Glomerular visceral epithelial cell (primary cell): ENCODE data around the gene DNAJB12.
A peak's percentile ranks its signal among the peaks of the same experiment; 100 is the strongest.
"Not testable (repeated sequence)": the region's sequence is repeated elsewhere in the genome, so short reads cannot be mapped to it uniquely, and the experiment has no call there.

Experiments used
- DNase-seq: peaks from one replicate; pipeline ENCODE4 v3.0.0-alpha.2; 2016; ENCODE audit errors: extremely low spot score

DNAJB12 gene

DNA sequence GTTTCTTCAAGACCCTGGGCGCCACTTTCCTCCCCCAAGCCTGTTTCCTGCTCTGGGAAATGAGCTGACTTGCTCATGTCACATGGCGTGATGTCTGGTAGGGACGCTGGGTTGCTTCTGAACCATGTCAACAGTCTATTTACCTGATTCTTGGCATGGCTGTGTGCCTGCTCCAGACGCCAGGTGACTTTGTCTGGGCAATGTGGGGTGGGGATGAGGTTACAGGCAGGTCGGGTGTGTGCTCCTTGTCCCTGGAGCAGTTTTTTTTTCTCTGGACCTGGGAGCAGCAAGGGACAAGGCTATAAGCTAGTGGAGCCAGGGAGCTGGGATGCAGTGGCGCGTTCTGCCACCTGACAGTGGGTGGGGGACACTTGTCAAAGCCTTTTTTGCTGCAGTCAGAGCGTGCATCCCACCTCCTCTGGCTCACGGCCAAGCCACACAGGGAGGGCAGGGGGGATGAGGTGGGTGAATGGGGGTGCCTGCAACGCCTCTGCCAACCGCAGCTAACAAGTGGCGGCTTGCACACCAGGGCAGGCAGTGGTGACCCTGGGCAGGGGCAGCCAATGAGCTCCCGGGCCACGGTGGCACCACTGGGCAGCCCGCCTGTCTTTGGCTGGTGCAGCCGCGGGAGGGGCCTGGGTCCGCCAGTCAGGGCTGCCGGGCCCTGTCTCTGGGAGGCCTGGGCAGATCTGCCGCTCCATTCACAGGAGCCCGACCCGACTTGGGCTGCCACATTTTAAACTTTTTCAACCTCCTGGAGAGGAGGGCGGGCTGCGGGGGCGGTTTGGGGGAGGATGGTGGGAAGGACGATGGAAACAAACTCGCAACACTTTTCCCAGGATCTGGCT, 22.9 kb downstream of the DNAJB12 start:
- DNase-seq: peak; percentile 98

DNA sequence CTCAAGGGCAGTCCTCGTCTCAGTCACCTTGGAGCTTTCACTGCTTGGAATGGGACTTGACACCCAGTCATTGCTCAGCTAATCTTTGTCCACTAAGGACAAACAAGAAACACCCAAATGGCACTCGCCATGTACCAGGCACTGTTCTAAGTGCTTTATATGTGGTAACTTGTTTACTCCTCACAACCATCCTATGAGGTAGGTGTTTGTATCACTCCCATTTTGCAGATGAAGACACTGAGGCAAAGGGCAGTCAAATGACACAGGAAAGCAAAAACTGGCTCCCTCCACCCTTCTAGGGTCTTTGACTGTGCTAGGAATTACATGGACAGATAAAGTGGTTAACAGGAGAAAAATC, 24.7 kb downstream of the DNAJB12 start:
- no peak for DNase-seq

DNA sequence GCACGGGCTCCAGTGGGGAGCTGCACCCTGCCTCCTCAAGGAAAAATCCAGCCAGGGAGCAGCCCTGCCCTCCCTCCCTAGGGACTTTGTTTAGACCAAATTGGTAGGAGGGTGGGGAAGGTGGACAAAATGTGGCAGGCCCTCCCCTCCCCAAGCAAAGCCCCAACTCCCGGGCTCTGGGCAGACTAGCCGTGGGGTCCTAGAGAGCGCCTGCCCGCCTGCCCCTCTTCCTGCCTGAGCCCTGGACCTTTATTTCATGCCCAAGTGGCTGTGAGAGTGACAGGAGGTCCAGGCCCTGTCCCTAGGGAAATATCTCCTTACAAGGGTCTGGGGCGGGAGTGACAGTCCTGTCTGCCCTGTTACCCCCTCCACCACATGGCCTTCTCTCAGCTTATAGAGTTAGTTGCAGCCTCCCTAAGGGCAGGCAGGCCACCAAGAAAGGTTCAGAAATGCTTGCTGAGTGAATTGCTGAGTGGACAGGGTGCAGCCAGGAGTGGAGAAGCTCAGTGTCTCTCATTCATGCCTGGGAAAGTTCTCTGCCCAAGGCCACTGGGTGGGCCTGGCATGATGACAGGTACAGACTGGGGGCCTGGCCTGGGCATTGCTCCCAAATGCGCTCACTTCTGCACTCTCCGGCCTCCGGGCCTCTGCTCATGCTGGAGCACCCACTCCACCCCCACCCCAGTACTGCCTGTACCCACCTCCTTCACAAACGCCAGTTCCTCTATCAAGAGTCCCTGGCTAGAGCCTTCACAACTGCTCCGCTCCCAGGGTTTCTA, 25.2 kb downstream of the DNAJB12 start:
- DNase-seq: no peak

DNA sequence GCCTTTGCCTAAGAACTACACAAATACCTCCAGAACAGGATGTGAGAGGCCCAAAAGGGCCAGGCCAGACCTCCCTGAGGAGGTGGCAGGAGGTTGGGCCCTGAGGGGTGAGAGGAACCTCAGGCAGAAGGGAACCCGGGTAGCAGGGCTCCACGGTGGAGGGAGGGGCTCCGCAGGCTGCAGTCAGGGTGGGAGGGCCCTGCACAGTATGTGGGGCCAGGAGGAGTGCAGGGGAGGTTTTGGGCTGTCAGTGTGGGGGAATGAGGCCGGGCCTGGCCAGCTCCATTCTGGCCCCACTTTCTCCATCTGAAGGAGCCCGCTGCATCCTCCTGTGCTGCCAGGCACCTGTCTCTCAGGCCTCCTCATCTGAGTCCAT, 25.9 kb downstream of the DNAJB12 start:
- no peak for DNase-seq

DNA sequence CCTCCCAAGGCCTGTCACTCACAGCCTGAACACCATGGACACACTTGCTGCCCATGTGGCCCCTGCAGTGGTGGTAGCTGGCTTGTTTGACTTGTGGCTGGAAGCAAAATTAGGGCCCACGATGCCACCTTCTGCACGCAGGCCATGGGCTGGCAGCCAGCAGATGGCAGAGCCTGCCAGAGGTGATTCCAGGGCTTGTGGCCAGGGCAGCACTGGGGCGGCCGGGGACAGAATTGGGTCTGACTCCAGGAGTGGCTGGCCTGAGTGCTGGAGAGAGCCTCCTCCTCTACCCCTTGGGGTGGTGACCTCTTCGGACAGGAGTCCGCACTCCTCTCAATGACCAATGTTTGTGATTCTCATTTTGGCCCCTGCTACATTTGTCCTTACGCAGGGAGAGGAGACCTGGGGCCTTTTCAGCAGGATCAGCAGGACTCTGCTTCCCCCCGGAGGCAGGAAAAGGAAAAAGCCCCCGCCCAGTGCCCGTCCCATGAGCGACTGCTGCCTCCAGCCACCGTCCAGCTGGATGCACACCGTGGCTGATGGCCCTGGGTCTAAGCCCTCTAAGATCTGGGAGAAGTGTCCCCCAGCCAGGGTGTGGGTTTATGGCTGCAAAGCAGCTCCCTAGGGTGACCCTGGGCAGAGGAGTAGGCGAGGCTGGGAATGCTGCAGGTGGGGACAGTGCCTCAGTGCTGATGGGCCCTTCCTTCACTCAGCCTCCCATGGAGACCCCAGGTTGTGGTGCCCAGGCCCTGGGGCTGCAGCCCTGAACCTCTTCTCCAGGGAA, 26.5 kb downstream of the DNAJB12 start:
- DNase-seq: peak; percentile 76

DNA sequence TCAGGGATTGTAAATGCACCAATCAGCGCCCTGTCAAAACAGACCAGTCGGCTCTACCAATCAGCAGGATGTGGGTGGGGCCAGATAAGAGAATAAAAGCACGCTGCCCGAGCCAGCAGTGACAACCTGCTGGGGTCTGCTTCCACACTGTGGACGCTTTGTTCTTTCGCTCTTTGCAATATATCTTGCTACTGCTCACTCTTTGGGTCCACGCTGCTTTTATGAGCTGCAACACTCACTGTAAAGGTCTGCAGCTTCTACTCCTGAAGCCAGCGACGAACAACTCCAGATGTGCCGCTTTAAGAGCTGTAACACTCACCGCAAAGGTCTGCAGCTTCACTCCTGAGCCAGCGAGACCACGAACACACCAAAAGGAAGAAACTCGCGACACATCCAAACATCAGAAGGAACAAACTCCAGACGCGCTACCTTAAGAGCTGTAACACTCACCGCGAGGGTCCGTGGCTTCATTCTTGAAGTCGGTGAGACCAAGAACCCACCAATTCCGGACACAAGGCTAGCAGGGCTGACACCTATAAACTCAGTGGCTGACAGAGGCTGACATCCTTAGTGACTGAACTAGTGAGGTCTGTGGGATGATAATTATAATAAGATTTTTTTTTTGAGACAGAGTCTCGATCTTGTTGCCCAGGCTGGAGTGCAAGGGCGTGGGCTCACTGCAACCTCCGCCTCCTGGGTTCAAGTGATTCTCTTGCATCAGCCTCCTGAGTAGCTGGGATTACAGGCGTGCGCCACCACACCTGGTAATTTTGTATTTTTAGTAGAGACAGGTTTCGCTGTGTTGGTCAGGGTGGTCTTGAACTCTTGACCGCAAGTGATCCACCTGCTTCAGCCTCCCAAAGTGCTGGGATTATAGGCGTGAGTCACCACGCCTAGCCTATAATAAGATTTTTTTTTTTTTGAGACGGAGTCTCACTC, 27.8 kb downstream of the DNAJB12 start:
- not testable (repeated sequence) for DNase-seq

DNA sequence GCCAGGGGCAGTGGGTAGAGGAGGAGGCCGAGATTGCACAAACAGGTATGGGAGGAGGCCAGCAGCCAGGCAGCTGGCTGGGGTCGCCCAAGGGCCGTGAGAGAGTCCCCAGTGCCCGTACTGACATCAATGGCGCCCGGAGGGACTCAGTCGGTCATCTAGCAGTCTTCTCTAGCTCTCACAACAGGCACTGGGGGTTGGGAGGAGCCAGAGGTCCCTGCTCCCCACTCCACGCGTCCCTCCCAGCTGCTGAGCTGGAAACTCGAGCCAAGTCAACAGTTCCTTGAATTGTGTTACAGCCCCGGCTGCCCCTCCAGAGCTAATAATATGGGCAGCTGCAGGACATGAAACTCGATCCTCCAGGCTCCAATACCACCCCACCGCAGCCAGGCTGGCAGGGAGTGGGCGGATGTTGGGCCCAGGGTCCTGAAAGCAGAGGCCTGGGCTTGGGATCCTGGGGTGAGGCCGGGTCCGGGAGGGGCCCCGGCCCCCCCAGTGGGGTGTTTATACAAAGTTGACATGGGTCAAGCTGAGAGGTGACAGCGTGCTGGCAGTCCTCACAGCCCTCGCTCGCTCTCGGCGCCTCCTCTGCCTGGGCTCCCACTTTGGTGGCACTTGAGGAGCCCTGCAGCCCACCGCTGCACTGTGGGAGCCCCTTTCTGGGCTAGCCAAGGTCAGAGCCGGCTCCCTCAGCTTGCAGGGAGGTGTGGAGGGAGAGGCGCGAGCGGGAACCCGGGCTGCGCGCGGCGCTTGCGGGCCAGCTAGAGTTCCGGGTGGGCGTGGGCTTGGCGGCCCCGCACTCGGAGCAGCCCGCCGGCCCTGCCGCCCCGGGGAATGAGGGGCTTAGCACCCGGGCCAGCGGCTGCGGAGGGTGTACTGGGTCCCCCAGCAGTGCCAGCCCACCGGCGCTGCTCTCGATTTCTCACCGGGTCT, 29.2 kb downstream of the DNAJB12 start:
- not testable (repeated sequence) for DNase-seq

DNA sequence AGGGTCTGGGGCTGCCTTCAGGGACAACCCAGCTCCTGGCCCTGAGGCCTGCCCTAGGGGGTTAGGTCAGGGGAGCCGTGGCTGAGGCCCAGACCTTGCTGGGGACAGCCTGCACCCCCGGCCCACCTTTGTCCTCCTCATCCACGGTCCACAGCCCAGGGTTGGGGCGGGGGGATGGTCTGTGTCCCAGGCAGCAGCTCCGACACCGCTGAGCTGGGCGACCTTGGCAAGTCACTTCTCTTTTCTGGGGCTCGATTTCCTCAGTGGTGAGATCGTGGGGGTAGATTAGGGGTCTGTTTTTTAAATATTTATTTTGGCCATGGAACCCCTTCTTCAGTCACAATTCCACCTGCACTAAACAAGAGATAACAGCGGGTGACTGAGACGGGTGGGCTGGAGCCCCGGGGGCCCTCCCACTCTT, 30.9 kb downstream of the DNAJB12 start:
- DNase-seq: no peak

DNA sequence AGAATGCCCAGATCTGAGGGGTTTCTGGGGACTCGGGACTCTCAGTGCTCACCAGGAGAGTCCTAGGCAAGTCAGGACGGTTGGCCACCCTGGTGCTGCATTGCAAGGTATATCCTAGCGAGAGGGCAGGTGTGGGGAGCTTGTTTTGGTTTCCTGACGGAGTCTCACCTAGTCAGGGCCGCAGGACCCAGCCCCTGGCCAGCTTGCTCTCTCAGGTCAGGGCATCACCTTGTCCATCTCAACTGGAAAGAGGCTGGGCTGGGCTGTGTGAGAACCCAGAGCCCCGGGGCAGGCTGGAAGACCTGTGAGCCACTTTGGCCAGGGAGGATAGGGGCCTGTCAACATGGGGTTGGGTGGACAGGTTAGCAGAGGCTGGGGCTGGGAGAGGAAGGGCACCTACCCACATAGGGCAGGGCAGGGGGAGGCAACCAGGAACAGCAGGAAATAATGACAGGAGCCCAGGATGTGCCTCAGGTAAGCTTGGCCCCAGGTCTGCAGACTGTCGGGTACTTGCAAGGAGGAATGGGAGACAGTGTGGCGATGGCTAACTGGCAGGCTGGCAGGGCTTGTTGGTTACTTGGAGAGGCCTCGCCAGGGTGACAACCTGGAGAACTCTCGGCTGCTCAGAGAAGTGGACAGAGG, 31.5 kb downstream of the DNAJB12 start:
- no peak for DNase-seq

DNA sequence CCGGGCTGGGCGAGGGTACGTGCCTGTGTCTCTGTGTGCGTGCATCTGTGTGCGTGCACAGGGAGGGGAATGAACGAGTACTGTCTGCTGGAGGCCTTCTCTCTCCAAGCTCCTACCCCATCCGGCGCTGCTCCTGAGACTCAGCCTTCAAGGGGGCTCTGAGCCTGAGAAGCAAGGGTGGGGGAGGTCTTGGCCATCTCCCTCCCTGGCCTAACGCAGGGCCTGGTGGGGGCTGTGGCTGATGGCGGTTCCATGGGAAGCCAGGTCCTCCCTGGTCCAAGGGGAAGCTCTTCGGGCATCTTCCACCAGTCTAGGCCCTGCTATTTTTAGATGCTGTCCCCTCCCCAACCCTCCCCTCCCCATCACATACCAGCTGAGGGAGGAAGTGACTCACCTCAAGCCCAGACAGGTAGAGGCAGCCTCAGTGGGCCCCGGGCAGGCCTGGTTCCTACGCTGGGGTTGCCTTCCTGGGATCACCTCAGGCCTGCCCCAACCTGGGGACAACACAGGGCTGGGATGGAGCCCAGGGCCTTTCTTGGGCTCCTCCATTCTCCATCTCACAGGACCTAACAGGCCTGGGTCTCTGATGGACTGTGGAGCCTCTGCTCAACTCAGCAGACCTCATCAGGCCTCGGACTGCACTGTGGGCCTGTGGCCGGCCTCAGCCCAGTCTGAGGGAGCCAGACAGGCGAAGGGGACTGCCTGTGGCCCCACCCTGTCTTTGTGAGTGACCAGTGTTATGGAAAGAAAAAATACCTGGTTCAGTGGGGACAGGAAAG, 32.2 kb downstream of the DNAJB12 start:
- DNase-seq: no peak

DNA sequence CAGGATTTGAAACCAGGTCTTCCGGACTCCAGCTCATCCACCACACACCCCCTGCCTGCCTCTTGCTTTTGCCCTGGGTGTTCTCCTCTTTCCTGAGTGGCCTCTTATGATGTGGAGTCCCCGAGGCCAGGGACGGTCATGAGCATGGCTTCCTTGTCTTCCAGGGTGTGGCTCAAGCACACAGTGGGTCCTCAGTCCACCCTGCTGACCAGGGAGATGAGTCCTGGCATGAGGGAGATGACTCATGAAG, 32.8 kb downstream of the DNAJB12 start:
- DNase-seq: no peak

DNA sequence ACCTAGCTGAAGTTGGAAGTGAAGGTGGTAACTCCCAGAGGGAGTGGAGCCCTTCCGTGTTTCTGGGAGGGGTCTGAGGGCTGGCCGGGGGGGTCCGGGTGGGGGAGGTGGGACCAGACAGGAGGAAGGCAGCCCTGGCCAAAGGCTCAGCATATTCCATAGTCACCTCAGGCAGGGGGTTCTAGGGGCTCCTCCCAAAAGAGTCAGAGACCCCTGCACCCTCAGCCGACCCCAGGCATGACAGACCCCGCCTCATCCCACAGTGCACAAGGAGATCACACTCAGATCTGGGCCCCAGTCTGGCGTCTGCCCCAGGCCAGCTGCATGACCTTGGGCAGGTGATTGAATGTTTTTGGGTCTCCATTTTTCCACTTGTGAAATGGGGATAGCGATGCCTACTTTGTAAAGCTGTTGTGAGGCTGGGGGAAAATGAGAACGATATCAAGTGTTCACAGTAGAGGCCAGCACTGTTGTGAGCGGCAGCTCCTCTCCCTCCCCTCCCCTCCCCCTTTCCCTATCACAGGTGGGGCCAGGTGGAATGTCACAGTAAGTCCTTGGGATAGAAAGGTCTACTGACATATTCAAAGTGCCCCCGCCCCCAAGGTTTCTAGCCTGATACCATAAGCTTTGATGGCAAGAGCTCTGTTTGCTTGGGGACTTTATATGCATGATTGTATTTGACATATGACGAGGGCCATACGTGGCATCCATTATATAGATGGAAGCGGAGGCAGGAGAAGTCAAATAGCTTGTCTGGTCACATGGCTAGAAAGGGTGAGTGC, 33.3 kb downstream of the DNAJB12 start:
- DNase-seq: no peak

DNA sequence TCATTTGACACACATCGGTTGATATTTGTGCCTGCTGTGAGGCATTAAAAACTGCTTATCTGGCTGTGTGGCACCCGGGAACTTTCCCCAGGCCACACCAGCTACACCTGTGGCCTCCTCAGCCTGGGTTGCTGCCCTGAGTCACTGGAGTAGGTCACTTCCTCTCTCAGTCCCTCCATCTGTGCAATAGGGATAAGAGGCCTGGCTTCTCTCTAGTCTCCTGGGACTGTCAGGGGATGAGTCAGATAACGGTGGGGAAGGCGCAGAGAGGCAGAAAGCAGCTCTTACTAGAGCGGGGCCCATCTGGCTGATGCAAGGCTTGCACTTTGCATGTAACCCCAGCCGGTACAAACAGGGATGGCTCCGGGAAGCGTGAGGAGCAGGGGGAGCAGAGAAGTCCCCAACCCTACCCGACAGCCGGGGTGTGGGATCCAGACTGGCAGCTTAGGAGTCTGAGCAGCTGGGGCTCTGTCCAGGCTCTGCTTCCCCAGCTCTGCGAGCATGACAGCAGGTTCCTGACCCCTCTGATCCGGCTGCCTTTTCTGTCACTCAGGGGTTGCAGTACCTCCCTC, 34.0 kb downstream of the DNAJB12 start:
- peak; percentile 96 for DNase-seq

DNA sequence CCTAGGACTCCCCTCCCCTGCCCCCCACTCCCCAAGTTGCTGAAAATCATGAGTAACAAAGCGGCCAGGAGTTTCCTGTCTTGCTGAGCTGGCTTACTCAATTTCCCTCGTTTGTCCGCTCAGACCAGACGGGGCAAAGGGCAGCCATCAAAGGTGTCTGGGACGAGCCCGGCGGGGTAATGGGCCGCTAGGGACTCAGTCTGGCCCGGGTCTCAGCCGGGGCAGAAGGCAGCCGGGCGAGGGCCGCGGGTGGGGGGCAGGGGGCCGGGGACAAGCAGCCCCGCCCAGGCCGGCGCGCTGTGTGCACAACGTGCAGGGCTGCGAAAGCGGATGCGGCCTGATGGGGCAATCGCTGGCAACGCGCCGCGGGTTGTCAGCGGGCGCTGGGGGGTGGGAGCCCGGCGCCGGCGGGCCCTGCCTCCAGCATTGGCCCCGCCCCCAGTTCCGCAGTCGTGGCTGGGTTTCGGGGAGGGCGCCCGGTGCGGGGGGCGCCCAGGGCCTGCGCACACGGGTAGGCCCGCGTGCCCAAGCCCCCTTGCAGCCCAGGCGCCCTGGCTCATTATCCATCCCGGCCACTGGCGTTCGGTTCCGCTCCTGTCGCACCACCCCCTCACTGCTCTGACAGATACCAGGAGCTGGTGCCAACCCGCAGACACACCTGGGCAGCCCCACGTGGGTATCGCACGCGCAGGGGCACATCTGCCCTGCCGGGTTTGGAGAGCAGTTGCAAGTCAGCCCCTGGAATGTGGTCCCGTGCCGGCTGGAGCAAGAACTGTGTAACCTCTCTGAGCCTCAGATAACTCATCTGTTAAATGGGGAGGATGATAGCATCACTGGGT, 35.1 kb downstream of the DNAJB12 start:
- peak; percentile 91 for DNase-seq

DNA sequence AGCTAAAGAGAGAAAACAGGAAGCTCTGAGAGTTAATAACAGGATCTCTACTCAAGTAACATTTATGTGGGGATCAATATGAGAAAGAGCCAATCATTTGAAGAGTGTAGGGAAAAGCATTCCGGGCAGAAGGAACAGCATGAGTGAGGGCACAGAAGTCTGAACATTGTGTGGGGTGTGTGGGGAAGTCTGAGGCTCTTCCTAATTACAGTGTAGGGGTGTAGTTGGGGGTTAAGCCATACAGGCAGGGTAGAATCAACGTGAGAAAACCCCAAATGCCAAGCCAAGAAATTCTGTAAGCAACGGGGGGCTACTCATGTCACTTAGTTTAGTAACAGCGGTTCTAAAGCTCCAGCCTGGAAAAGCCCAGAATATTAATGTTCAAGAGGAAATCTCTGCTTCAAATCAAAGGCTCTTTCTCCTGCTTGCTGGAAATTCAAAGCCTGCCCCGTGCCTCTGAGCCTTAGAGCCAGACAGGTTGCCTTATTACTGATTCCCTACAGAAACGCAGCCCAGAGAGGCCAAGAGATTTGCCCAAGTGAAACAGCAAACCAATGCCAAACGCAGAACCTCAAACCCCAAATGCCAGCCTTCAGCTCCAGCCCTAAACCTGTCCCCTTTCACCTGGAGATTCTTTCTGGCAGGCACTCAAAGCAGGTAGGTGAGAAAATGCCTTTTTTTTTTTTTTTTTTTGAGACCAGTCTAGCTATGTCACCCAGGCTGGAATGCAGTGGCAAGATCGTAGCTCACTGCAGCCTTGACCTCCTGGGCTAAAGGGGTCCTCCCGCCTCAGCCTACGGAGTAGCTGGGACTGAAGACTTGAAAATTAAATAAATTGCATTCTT, 36.1 kb downstream of the DNAJB12 start:
- DNase-seq: no peak

DNA sequence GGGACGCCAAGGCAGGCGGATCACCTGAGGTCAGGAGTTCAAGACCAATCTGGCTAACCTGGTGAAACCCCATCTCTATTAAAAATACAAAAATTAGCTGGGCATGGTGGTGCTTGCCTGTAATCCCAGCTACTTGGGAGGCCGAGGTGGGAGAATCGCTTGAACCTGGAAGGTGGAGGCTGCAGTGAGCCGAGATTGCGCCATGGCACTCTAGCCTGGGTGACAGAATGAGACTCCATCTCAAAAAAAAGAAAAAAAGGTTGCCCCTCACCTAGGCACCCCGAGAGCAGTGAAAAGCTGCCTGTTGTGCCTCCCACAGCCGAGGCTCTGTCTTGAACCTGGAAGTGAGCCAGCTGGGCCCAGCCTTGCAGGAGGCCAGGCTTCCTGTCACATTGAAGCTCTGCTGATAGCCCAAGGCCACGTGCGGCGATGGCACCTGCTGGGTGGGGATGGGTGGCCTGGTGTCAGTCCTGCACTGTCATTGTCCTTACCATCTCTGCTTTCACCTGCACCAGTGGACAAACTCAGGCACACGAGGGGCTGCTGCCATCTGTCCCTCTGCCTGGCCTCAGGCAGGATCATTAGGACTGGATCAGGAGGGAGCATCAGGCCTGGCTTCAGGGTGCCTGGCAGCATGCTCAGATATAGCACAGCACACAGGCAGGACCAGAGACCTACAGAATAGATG, 37.8 kb downstream of the DNAJB12 start:
- DNase-seq: no peak
